C4-2B (cell line): Measurements from ENCODE around the gene GMPR.

Experiments used
- CTCF ChIP-seq: fragments of 450-650 bp; conservative IDR thresholded peaks from 2 replicates; pipeline ENCODE4 v1.5.1; 2017; ENCODE audit warnings: mild to moderate bottlenecking
- ZFX ChIP-seq: fragments of 450-650 bp; IDR thresholded peaks from 2 replicates; pipeline ENCODE4 v1.6.1; 2017

- TF ChIP-seq CTCF, result no peak
- no peak for TF ChIP-seq ZFX
Measured at GRCh38 chr6:16282370-16282769, 44.0 kb downstream of the GMPR start.
